Measurements from ENCODE around the gene KCP.
A peak's percentile ranks its signal among the peaks of the same experiment; 100 is the strongest.

Gene KCP

DNA sequence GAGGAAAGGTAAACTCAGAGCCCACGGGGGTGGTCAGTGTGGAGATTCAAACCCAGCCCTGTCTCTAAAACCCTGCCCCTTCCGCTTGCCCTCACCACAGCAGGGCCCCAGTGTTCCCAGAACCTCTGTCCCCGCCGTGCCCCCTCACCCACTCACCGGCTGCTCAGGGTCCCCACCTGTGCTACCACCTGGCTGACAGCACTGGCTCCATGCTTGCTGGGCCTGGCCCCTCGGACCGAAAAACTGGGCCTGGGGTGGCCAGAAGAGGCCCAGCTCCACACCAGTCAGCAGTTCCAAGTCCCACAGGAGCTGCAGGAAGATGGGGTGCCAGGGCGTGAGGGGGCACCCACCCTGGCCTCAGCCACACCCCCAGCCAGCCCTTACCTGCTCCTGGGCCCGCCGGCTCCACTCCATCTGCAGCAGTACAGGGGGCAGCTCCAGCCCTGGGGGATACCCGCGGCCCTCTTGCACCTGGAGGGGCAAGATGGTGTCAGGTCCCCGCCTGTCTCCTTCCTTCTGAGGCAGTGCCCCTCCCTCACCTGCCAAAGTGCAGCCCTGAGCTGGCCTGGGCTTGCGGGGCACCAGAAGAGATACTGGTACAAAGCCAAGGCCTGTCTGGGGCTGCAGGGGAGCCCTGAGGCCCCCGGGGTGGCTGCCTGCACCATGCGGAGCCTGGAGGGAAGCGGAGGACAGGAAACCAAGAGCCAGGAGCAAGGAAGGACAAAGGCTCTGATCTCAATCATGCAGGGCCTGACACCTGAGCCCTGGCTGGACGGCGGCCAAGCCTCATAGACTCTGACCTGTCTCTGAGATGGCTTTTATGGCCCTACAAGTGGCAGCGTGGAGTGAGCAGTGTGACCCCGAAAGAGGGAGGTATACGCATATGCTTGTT is 36.1 kb downstream of the KCP start:
- TF ChIP-seq GATA3 (IDR thresholded peaks at IDR 0.05; ENCODE audit: low read depth, low read length) (no peak), GATA2 (IDR thresholded peaks at IDR 0.05; ENCODE audit: low read depth, low read length) (no peak)

GRCh38 chr7:128873234-128873633 is 37.3 kb downstream of the KCP start:
- TF ChIP-seq GATA2 (IDR thresholded peaks at IDR 0.05; ENCODE audit: low read depth, low read length): no peak
- no peak for TF ChIP-seq GATA3 (IDR thresholded peaks at IDR 0.05; ENCODE audit: low read depth, low read length)

DNA sequence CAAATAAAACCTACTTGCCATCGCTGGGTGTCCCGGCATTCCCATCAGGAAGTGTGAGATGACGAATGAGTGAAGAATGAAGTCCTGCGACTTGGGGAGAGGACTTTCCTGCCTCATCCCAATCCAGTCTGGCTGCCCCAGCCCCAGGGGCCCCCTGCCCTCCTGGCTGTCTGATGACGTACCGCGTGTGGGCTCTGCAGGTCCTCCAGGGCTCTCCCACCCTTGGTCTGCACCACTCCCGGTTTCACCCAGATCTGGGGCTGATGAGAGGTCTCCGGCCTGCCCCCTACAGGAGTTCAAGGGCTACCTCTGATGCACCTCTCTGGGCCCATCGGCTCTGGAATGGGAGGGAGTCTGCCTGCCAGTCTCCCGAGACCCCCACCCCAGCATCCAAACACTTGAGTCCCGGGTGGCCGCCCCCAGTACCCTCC is 38.1 kb downstream of the KCP start:
- TF ChIP-seq GATA3 (IDR thresholded peaks at IDR 0.05; ENCODE audit: low read depth, low read length) (no peak), GATA2 (IDR thresholded peaks at IDR 0.05; ENCODE audit: low read depth, low read length) (no peak)

- TF ChIP-seq GATA2 (IDR thresholded peaks at IDR 0.05; ENCODE audit: low read depth, low read length) (no peak), GATA3 (IDR thresholded peaks at IDR 0.05; ENCODE audit: low read depth, low read length) (no peak)
These were observed 39.5 kb downstream of the KCP start for GRCh38 chr7:128871050-128871449.

- no peak for TF ChIP-seq GATA3 (IDR thresholded peaks at IDR 0.05; ENCODE audit: low read depth, low read length)
- TF ChIP-seq GATA2 (IDR thresholded peaks at IDR 0.05; ENCODE audit: low read depth, low read length): no peak
These were observed 40.6 kb downstream of the KCP start for GRCh38 chr7:128869944-128870285.

- TF ChIP-seq GATA3 (IDR thresholded peaks at IDR 0.05; ENCODE audit: low read depth, low read length) (no peak), GATA2 (IDR thresholded peaks at IDR 0.05; ENCODE audit: low read depth, low read length) (no peak)
These were observed 41.2 kb downstream of the KCP start for GRCh38 chr7:128869138-128869943.

- TF ChIP-seq GATA3 (IDR thresholded peaks at IDR 0.05; ENCODE audit: low read depth, low read length): no peak
- TF ChIP-seq GATA2 (IDR thresholded peaks at IDR 0.05; ENCODE audit: low read depth, low read length): no peak
These were observed 41.8 kb downstream of the KCP start for GRCh38 chr7:128868624-128869137.

GRCh38 chr7:128867842-128868623 is 42.5 kb downstream of the KCP start:
- TF ChIP-seq GATA3 (IDR thresholded peaks at IDR 0.05; ENCODE audit: low read depth, low read length) (no peak), GATA2 (IDR thresholded peaks at IDR 0.05; ENCODE audit: low read depth, low read length) (no peak)

DNA sequence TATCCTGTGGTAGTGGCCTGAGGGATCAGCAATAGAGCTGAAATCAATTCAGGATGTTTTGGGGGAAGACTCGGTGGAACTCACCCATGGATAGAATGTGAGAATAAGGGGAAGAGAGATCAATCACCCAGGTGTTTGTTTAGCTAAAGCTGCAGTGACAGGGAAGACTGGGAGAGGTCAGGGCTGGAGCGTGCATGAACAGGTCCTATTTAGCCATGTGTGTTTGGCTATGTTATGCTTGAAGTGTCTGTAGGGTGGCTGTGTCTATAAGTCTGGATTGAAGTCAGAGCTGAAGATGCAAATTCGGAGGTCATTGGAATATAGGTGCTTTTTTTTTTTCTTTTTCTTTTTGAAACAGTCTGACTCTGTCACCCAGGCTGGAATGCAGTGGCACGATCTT is 43.3 kb downstream of the KCP start:
- no peak for TF ChIP-seq GATA3 (IDR thresholded peaks at IDR 0.05; ENCODE audit: low read depth, low read length)
- TF ChIP-seq GATA2 (IDR thresholded peaks at IDR 0.05; ENCODE audit: low read depth, low read length): no peak

DNA sequence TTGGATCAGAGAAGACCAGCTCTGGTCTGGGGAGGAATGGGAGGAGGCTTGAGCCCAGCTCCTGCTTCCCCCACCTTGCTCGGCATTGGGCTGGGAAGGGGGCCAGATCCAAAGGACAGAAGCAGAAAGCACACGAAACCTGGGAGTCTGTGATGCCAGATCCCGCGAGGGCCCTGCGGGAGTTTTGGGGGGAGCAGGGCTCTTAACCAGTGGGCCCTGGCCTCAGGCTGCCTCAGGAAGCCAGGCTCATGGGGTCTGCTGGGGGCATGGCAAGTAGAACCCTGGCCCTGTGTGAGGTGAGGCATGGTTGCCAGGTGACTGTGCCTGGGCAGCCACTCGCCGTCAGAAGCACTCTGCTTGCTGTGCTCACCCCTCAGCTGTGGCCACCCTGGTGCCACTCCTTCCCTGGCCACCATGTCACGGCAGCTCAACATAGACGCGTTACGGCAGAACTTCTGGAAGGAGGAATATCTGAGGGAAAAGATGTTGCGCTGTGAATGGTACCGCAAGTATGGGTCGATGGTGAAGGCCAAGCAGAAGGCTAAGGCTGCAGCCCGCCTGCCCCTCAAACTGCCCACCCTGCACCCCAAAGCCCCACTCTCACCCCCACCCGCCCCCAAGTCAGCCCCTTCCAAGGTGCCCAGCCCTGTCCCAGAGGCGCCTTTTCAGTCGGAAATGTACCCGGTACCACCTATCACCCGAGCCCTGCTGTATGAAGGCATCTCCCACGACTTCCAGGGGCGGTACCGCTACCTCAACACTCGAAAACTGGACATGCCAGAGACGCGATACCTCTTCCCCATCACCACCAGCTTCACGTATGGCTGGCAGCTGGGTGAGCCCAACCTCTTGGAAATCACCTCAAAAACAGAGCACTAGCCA is 44.3 kb downstream of the KCP start:
- TF ChIP-seq GATA3 (IDR thresholded peaks at IDR 0.05; ENCODE audit: low read depth, low read length) (no peak), GATA2 (IDR thresholded peaks at IDR 0.05; ENCODE audit: low read depth, low read length) (no peak)

- TF ChIP-seq GATA2 (IDR thresholded peaks at IDR 0.05; ENCODE audit: low read depth, low read length) (no peak), GATA3 (IDR thresholded peaks at IDR 0.05; ENCODE audit: low read depth, low read length) (no peak)
These were observed 45.2 kb downstream of the KCP start for GRCh38 chr7:128865303-128865702.

DNA sequence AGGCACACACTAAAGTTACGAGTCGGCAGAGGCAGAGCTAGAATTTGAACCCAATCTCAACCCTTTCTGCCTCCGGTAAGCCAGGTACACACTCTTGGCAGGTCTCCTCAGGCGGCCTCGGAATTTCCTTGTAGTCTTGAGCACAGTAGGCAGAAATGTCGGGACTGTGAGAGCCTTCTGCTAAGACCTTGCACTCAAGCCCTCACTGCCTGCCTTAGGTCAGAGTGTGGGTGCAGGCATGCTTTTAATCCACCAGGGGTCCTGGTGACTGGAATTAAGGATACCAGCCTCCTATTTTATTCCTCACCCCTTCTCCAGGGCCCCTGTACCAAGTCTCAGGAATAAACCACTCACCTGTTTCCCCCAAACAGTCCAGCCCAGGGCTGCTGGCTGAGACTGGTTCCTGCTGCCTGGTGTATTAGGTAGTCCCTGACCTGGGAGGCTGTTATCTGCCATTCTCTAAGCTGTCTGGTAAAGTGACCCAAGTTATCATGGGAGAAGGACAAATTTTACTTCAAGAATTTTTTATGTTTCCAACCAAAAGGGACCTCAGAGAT is 47.0 kb downstream of the KCP start:
- TF ChIP-seq GATA2 (IDR thresholded peaks at IDR 0.05; ENCODE audit: low read depth, low read length) (peak; percentile 88), GATA3 (IDR thresholded peaks at IDR 0.05; ENCODE audit: low read depth, low read length) (no peak)
